Astrocyte (in vitro differentiated cells and primary cell): ENCODE measurements around the gene ADAMTS12. TPM values are rescaled to one million over a fixed set of nuclear protein-coding genes. Genes with fewer than 3 reads are reported as not detected.

Experiments
- DNase-seq: peaks from one replicate; pipeline ENCODE4 v3.0.0-alpha.2; 2010; ENCODE audit warnings: low read depth
- FAIRE-seq: peaks from 2 replicates; lab custom pipeline; 2011; peaks lifted over from hg19 to GRCh38; lab: Jason Lieb, UNC
- H2AFZ ChIP-seq: 2 replicates; pipeline ENCODE4 v1.6.0; 2012; ENCODE audit warnings: low read depth, low read length, inconsistent platforms
- H3K27ac ChIP-seq: 2 replicates; pipeline ENCODE4 v1.5.1; 2011; ENCODE audit warnings: low read depth, low read length, inconsistent platforms
- H3K27me3 ChIP-seq: 2 replicates; pipeline ENCODE4 v1.6.0; 2011; ENCODE audit warnings: low read length, inconsistent platforms; ENCODE audit not compliant: insufficient read depth
- H3K36me3 ChIP-seq: 2 replicates; pipeline ENCODE4 v1.5.1; 2011; ENCODE audit warnings: low read length, inconsistent platforms; ENCODE audit not compliant: insufficient read depth
- H3K4me1 ChIP-seq: 2 replicates; pipeline ENCODE4 v1.5.1; 2011; ENCODE audit warnings: low read length, inconsistent platforms; ENCODE audit not compliant: insufficient read depth
- H3K4me2 ChIP-seq: 2 replicates; pipeline ENCODE4 v1.6.0; 2012; ENCODE audit warnings: low read length, inconsistent platforms
- H3K4me3 ChIP-seq: 2 replicates; pipeline ENCODE4 v1.5.1; 2011; ENCODE audit warnings: low read depth, mild to moderate bottlenecking, low read length, inconsistent platforms; ENCODE audit not compliant: insufficient read depth
- H3K79me2 ChIP-seq: 2 replicates; pipeline ENCODE4 v1.6.0; 2012; ENCODE audit warnings: mild to moderate bottlenecking, low read length, inconsistent platforms; ENCODE audit not compliant: insufficient read depth
- H3K9ac ChIP-seq: 2 replicates; pipeline ENCODE4 v1.6.0; 2012; ENCODE audit warnings: mild to moderate bottlenecking, low read length, inconsistent platforms
- H3K9me3 ChIP-seq: 2 replicates; pipeline ENCODE4 v1.5.1; 2012; ENCODE audit warnings: low read depth, mild to moderate bottlenecking, low read length, inconsistent platforms; ENCODE audit not compliant: insufficient read depth
- H4K20me1 ChIP-seq: 2 replicates; pipeline ENCODE4 v1.6.0; 2012; ENCODE audit warnings: low read length, inconsistent platforms; ENCODE audit not compliant: insufficient read depth
- H3K27ac Mint-ChIP-seq: one replicate; pipeline ENCODE4 v1.8.0; 2021; ENCODE audit warnings: mild to moderate bottlenecking, mixed read lengths; ENCODE audit not compliant: unreplicated experiment
- H3K27me3 Mint-ChIP-seq: one replicate; pipeline ENCODE4 v1.8.0; 2021; ENCODE audit warnings: low read depth, mixed read lengths; ENCODE audit not compliant: unreplicated experiment
- H3K36me3 Mint-ChIP-seq: one replicate; pipeline ENCODE4 v1.8.0; 2021; ENCODE audit warnings: low read depth, mixed read lengths; ENCODE audit not compliant: unreplicated experiment
- H3K4me1 Mint-ChIP-seq: one replicate; pipeline ENCODE4 v1.8.0; 2021; ENCODE audit warnings: low read depth, mixed read lengths; ENCODE audit not compliant: unreplicated experiment
- H3K4me3 Mint-ChIP-seq: one replicate; pipeline ENCODE4 v1.8.0; 2021; ENCODE audit warnings: mild to moderate bottlenecking, moderate library complexity, mixed read lengths; ENCODE audit not compliant: unreplicated experiment
- H3K9me3 Mint-ChIP-seq: one replicate; pipeline ENCODE4 v1.8.0; 2021; ENCODE audit warnings: mild to moderate bottlenecking, mixed read lengths; ENCODE audit not compliant: unreplicated experiment
- EZH2 ChIP-seq: IDR thresholded peaks from 2 replicates; pipeline ENCODE4 v1.6.1; 2012; ENCODE audit warnings: mild to moderate bottlenecking, low read length, inconsistent platforms; ENCODE audit not compliant: insufficient read depth
- total RNA-seq: library from RNA; stranded (reverse); gene quantifications from 2 replicates; pipeline ENCODE4 v1.2.1, GENCODE V29; 2021
- TF ChIP-seq, protein P1 (sequence below): IDR thresholded peaks from 2 replicates; pipeline ENCODE4 v1.5.1; 2011; ENCODE audit warnings: low read depth, mild to moderate bottlenecking, inconsistent platforms, low read length, moderate library complexity; ENCODE audit not compliant: insufficient read depth

Gene ADAMTS12
- total RNA-seq, 1 donor from 2014 or later = 156 TPM

DNA sequence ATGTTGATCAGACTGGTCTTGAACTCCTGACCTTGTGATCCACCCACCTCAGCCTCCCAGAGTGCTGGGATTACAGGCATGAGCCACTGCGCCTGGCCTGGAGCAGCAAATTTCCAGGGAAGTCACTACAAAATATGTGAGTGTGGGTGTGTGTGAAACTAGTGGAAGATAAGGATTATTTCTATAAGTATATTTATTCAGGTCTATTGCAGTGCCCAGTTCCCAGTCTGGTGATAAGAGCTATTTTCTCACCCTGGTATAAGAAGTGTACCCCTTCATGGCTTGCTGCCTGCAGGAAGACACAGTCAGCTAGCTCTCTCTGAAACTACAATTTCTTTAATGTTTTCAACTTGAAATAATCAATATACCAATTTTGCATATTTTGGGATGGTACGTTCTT lies 414.0 kb downstream of the ADAMTS12 start:
- no peaks in the 10 kb centered on the region for H3K4me1 ChIP-seq
- DNase-seq (no peak), FAIRE-seq (no peak)
- no peaks in the 10 kb centered on the region for H3K79me2 ChIP-seq
- peaks cover 14% of the 10 kb centered on the region for H3K36me3 ChIP-seq
- no peak for TF ChIP-seq EZH2
- TF ChIP-seq, protein P1, sequence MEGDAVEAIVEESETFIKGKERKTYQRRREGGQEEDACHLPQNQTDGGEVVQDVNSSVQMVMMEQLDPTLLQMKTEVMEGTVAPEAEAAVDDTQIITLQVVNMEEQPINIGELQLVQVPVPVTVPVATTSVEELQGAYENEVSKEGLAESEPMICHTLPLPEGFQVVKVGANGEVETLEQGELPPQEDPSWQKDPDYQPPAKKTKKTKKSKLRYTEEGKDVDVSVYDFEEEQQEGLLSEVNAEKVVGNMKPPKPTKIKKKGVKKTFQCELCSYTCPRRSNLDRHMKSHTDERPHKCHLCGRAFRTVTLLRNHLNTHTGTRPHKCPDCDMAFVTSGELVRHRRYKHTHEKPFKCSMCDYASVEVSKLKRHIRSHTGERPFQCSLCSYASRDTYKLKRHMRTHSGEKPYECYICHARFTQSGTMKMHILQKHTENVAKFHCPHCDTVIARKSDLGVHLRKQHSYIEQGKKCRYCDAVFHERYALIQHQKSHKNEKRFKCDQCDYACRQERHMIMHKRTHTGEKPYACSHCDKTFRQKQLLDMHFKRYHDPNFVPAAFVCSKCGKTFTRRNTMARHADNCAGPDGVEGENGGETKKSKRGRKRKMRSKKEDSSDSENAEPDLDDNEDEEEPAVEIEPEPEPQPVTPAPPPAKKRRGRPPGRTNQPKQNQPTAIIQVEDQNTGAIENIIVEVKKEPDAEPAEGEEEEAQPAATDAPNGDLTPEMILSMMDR = no peak
- H3K27ac ChIP-seq = no peak overlapping the region
- Mint-ChIP-seq H3K4me3 (no peak overlapping the region), H3K27ac (peak overlapping the region; percentile 50), H3K27me3 (no peaks in the 10 kb centered on the region), H3K4me1 (peaks cover 18% of the 10 kb centered on the region), H3K36me3 (peaks cover 31% of the 10 kb centered on the region), H3K9me3 (no peaks in the 10 kb centered on the region)
- H2AFZ ChIP-seq = no peak overlapping the region
- H3K9ac ChIP-seq = no peak overlapping the region
- H4K20me1 ChIP-seq = no peaks in the 10 kb centered on the region
- no peak overlapping the region for H3K4me3 ChIP-seq
- H3K9me3 ChIP-seq = no peaks in the 10 kb centered on the region
- H3K4me2 ChIP-seq = no peak overlapping the region
- no peaks in the 10 kb centered on the region for H3K27me3 ChIP-seq

DNA sequence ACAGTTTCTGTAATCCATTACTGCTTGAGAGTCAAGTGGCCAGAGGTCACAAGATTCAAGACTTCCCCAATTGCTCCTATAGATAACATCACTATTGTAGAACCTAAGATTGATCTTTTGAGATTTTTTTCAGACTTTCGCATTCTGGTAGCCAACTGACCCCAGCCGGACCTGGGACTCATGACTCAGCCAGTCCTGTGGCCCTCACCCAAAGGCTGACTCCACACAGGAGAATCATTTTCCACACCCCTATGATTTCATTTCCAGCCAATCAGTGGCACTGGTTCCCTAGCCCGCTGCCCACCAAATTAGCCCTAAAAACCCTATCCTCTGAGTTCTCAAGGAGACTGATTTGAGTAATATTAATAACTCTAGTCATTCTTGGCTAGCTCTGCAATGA lies 414.8 kb downstream of the ADAMTS12 start:
- Mint-ChIP-seq H3K27ac (no peak overlapping the region), H3K36me3 (peaks cover 34% of the 10 kb centered on the region)

DNA sequence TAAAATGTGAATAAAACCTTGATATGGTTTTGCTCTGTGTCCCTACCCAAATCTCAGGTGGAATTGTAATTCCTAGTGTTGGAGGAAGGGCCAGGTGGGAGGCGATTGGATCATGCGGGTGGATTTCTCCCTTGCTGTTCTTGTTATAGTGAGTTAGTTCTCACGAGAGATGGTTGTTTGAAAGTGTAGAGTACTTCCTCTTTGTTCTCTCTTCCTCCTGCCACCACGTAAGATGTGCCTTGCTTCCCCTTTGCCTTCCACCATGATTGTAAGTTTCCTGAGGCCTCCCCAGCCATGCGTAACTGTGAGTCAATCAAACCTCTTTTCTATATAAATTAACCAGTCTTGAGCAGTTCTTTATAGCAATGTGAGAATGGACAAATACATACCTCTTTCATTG lies 416.1 kb downstream of the ADAMTS12 start:
- no peak overlapping the region for H3K4me3 Mint-ChIP-seq
- Histone ChIP-seq H3K79me2 (no peaks in the 10 kb centered on the region), H3K36me3 (peaks cover 25% of the 10 kb centered on the region), H3K27me3 (no peaks in the 10 kb centered on the region), H3K9ac (no peak overlapping the region), H3K27ac (no peak overlapping the region), H3K4me1 (no peaks in the 10 kb centered on the region), H3K4me2 (no peak overlapping the region), H3K4me3 (no peak overlapping the region), H2AFZ (no peak overlapping the region), H4K20me1 (peaks cover 5% of the 10 kb centered on the region), H3K9me3 (no peaks in the 10 kb centered on the region)
- no peak overlapping the region for H3K27ac Mint-ChIP-seq
- H3K36me3 Mint-ChIP-seq = peaks cover 37% of the 10 kb centered on the region
- H3K4me1 Mint-ChIP-seq = peaks cover 22% of the 10 kb centered on the region
- no peaks in the 10 kb centered on the region for H3K27me3 Mint-ChIP-seq
- H3K9me3 Mint-ChIP-seq = no peaks in the 10 kb centered on the region
- FAIRE-seq = no peak
- DNase-seq = no peak
- TF ChIP-seq EZH2 = no peak

More for the DNA sequence above, 414.8 kb downstream of the ADAMTS12 start:
- no peak for FAIRE-seq
- no peak overlapping the region for H2AFZ ChIP-seq
- no peaks in the 10 kb centered on the region for H3K4me1 ChIP-seq
- H3K4me2 ChIP-seq = no peak overlapping the region
- no peak overlapping the region for H3K27ac ChIP-seq
- H3K36me3 ChIP-seq = peaks cover 14% of the 10 kb centered on the region
- Mint-ChIP-seq H3K4me1 (peaks cover 18% of the 10 kb centered on the region), H3K4me3 (no peak overlapping the region), H3K9me3 (no peaks in the 10 kb centered on the region), H3K27me3 (no peaks in the 10 kb centered on the region)
- peak; percentile 22 for DNase-seq
- no peaks in the 10 kb centered on the region for H3K79me2 ChIP-seq
- H3K9me3 ChIP-seq = no peaks in the 10 kb centered on the region
- TF ChIP-seq, protein P1 = no peak
- TF ChIP-seq EZH2 = no peak
- no peaks in the 10 kb centered on the region for H4K20me1 ChIP-seq
- no peak overlapping the region for H3K4me3 ChIP-seq
- H3K9ac ChIP-seq = no peak overlapping the region
- H3K27me3 ChIP-seq = no peaks in the 10 kb centered on the region
